GM12878 (cell line): ENCODE data around the gene HDX.

Experiments
- CTCF ChIP-seq, 3 experiments: IDR thresholded peaks in 2 of 3; conservative IDR thresholded peaks in 1 of 3; 2 replicates each; pipeline ENCODE4 v1.5.1; 2011; ENCODE audit warnings: low read depth in 3 of 3, low read length in 3 of 3, mild to moderate bottlenecking in 3 of 3, control low read depth in 2 of 3, moderate library complexity in 2 of 3, inconsistent platforms in 1 of 3, mixed read lengths in 1 of 3; ENCODE audit not compliant: control insufficient read depth in 2 of 3, insufficient read depth in 1 of 3; ENCODE audit errors: extremely low read depth in 1 of 3
- FOXM1 ChIP-seq: IDR thresholded peaks from 2 replicates; pipeline ENCODE4 v1.6.1; 2012; ENCODE audit warnings: low read depth, mild to moderate bottlenecking, inconsistent platforms, low read length, moderate library complexity
- RCOR1 ChIP-seq: conservative IDR thresholded peaks from 2 replicates; pipeline ENCODE4 v1.6.1; 2012; ENCODE audit warnings: low read depth, low read length, improper control_type of control experiment
- RFX5 ChIP-seq: IDR thresholded peaks from 2 replicates; pipeline ENCODE4 v1.6.1; 2011; ENCODE audit warnings: low read depth, low read length, improper control_type of control experiment
- SREBF1 ChIP-seq: IDR thresholded peaks from 2 replicates; pipeline ENCODE4 v1.6.1; 2012; ENCODE audit warnings: mild to moderate bottlenecking, low read length
- SRF ChIP-seq, 2 experiments: IDR thresholded peaks; 2 replicates each; pipeline ENCODE4 v1.6.1; 2011; ENCODE audit warnings: low read depth in 2 of 2, low read length in 2 of 2, mild to moderate bottlenecking in 1 of 2, moderate library complexity in 1 of 2
- ZNF24 ChIP-seq: fragments of 450-650 bp; IDR thresholded peaks from 2 replicates; pipeline ENCODE4 v1.6.1; 2017; ENCODE audit warnings: antibody characterized with exemption, mild to moderate bottlenecking
- TF ChIP-seq, protein P1 (sequence below): fragments of 450-650 bp; IDR thresholded peaks from 2 replicates; pipeline ENCODE4 v1.6.1; 2017; ENCODE audit warnings: mild to moderate bottlenecking, moderate library complexity
- TF ChIP-seq, protein P2 (sequence below): IDR thresholded peaks from 2 replicates; pipeline ENCODE4 v1.6.1; 2012; ENCODE audit warnings: low read depth, low read length, improper control_type of control experiment

GRCh38 chrX:84335121-84335520, 167.1 kb downstream of the HDX start:
- TF ChIP-seq CTCF (IDR thresholded peaks at IDR 0.05 in 2 of 3, conservative IDR thresholded peaks at IDR 0.05 in 1 of 3; ENCODE audit: control insufficient read depth in 2 of 3, extremely low read depth in 1 of 3, insufficient read depth in 1 of 3, low read depth in 3 of 3, low read length in 3 of 3) (no peak), FOXM1 (no peak), SRF (IDR thresholded peaks at IDR 0.05; ENCODE audit: low read depth in 2 of 2, low read length in 2 of 2) (no peak), RFX5 (no peak), ZNF24 (no peak), RCOR1 (no peak), SREBF1 (no peak)
- TF ChIP-seq, protein P1, sequence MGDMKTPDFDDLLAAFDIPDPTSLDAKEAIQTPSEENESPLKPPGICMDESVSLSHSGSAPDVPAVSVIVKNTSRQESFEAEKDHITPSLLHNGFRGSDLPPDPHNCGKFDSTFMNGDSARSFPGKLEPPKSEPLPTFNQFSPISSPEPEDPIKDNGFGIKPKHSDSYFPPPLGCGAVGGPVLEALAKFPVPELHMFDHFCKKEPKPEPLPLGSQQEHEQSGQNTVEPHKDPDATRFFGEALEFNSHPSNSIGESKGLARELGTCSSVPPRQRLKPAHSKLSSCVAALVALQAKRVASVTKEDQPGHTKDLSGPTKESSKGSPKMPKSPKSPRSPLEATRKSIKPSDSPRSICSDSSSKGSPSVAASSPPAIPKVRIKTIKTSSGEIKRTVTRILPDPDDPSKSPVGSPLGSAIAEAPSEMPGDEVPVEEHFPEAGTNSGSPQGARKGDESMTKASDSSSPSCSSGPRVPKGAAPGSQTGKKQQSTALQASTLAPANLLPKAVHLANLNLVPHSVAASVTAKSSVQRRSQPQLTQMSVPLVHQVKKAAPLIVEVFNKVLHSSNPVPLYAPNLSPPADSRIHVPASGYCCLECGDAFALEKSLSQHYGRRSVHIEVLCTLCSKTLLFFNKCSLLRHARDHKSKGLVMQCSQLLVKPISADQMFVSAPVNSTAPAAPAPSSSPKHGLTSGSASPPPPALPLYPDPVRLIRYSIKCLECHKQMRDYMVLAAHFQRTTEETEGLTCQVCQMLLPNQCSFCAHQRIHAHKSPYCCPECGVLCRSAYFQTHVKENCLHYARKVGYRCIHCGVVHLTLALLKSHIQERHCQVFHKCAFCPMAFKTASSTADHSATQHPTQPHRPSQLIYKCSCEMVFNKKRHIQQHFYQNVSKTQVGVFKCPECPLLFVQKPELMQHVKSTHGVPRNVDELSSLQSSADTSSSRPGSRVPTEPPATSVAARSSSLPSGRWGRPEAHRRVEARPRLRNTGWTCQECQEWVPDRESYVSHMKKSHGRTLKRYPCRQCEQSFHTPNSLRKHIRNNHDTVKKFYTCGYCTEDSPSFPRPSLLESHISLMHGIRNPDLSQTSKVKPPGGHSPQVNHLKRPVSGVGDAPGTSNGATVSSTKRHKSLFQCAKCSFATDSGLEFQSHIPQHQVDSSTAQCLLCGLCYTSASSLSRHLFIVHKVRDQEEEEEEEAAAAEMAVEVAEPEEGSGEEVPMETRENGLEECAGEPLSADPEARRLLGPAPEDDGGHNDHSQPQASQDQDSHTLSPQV, result no peak
- TF ChIP-seq, protein P2, sequence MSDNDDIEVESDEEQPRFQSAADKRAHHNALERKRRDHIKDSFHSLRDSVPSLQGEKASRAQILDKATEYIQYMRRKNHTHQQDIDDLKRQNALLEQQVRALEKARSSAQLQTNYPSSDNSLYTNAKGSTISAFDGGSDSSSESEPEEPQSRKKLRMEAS, result no peak
